A673 (cell line): ENCODE measurements around the gene CCDC196. TPM values are rescaled to one million over a fixed set of nuclear protein-coding genes. Genes with fewer than 3 reads are reported as not detected.

Source experiments
- BruUV-seq: library from RNA; stranded (reverse); fragments of 400-500 nt; replicated peaks from 2 replicates; lab custom pipeline; 2021; lab: Mats Ljungman, UMichigan
- CTCF ChIA-PET: fragments of 300-600 bp; sonication (Branson Sonifier 250); formaldehyde crosslinking; loops from one replicate; lab custom pipeline; 2022; ENCODE audit warnings: antibody characterized with exemption; lab: Charles Lee
- POLR2A ChIA-PET: fragments of 300-600 bp; sonication (Branson Sonifier 250); formaldehyde crosslinking; loops from one replicate; lab custom pipeline; 2022; ENCODE audit warnings: antibody characterized with exemption; ENCODE audit not compliant: low non-redundant PET; lab: Charles Lee
- DNase-seq: peaks from one replicate; pipeline ENCODE4 v3.0.0-alpha.2; 2015; ENCODE audit warnings: low spot score
- H3K27ac ChIP-seq: fragments of 200-600 bp; sonication (generic); 2 replicates; pipeline ENCODE4 v1.5.1; 2016; ENCODE audit warnings: mixed run types, low read depth, mild to moderate bottlenecking, mixed read lengths, antibody characterized with exemption, low read length; ENCODE audit not compliant: poor library complexity, severe bottlenecking
- H3K27me3 ChIP-seq: fragments of 200-600 bp; sonication (generic); replicated peaks from 2 replicates; pipeline ENCODE4 v1.6.1; 2017; ENCODE audit warnings: mixed run types, low read depth, mild to moderate bottlenecking, mixed read lengths, antibody characterized with exemption, low read length; ENCODE audit not compliant: insufficient read depth, poor library complexity
- H3K36me3 ChIP-seq: fragments of 200-600 bp; sonication (generic); 2 replicates; pipeline ENCODE4 v1.6.1; 2016; ENCODE audit warnings: mixed run types, mild to moderate bottlenecking, mixed read lengths, antibody characterized with exemption, low read length; ENCODE audit not compliant: insufficient read depth, poor library complexity, severe bottlenecking
- H3K4me1 ChIP-seq: fragments of 200-600 bp; sonication (generic); 2 replicates; pipeline ENCODE4 v1.6.1; 2017; ENCODE audit warnings: mixed run types, mild to moderate bottlenecking, mixed read lengths, antibody characterized with exemption, low read length; ENCODE audit not compliant: insufficient read depth, poor library complexity, severe bottlenecking
- H3K4me3 ChIP-seq: fragments of 200-600 bp; sonication (generic); 2 replicates; pipeline ENCODE4 v1.5.1; 2016; ENCODE audit warnings: low read depth, mixed run types, mild to moderate bottlenecking, mixed read lengths, low read length; ENCODE audit not compliant: poor library complexity, severe bottlenecking
- H3K9me3 ChIP-seq: fragments of 200-600 bp; sonication (generic); 2 replicates; pipeline ENCODE4 v1.6.1; 2016; ENCODE audit warnings: mixed run types, low read depth, mild to moderate bottlenecking, mixed read lengths, antibody characterized with exemption, low read length; ENCODE audit not compliant: poor library complexity, severe bottlenecking
- EZH2 ChIP-seq: fragments of 200-600 bp; sonication (generic); IDR thresholded peaks from 2 replicates; pipeline ENCODE4 v1.6.1; 2017; ENCODE audit warnings: borderline replicate concordance, low read depth, mild to moderate bottlenecking, mixed read lengths, antibody characterized with exemption, low read length; ENCODE audit not compliant: poor library complexity, severe bottlenecking
- intact Hi-C: fragments of 100-400 bp; cut with micrococcal nuclease; formaldehyde crosslinking; loops from one replicate; pipeline ENCODE4 v1.10.0; 2022; ENCODE audit not compliant: unreplicated experiment
- total RNA-seq: library from RNA; stranded (reverse); gene quantifications from 2 replicates; pipeline ENCODE4 v1.2.3, GENCODE V29; 2021
- TF ChIP-seq, protein P1 (sequence below): fragments of 300-800, 200-600 bp; sonication (generic); conservative IDR thresholded peaks from 2 replicates; pipeline ENCODE4 v1.5.1; 2017; ENCODE audit warnings: low read depth, mild to moderate bottlenecking, antibody characterized with exemption, low read length, moderate library complexity, mixed read lengths

Gene CCDC196
- total RNA-seq, 1 experiment from 2014 or later = not detected

DNA sequence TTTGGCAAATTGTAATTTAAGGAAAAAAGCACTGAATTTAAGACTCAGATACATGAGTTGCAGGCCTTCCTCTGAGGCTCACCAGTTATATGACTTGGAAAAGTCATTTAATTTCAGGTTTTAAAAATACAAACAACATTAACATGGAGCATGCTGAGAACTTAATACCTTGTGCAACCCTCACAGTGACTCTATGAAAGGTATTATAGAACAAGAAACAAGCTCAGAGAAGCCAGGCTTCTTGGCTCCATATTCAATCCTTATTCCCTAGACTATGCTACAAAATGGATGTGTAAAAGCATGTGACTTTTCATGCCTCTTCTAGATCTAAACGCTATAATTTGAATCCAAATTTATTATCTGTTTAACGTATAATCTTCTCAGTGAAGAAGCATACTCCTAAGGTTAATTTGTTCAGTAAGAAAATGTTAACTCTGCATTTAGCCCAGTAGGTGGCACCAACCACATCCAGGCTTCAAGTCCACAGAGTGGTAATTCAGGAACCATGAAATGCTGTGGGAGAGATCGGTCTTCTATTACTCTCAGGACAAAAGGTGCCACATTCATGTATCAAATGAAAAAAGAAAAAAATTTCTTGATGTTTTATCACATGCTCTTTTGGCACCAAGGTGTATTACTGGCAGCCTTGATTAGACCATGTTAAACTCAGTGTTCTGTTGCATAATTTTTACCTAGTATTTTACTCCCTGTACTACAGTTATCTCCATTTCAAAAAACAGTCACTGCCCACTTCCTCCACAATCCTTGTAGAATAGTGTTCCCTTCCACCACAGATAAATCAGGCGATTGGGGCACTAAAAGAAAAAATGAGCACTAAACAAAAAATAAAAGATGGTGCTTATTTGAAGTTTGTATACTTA lies 9.3 kb downstream of the CCDC196 start:
- Histone ChIP-seq H3K27me3 (no peaks in the 10 kb centered on the region), H3K27ac (no peak overlapping the region), H3K36me3 (no peaks in the 10 kb centered on the region), H3K4me3 (no peak overlapping the region), H3K4me1 (peaks cover 9% of the 10 kb centered on the region), H3K9me3 (no peaks in the 10 kb centered on the region)
- CTCF ChIA-PET = no interaction called here
- intact Hi-C loops = loop anchor here (1.0 to 5.0 kb wide), 2 partner anchors 167 to 623 kb away; no protein-coding TSS in a partner anchor
- no TSS peak for BruUV-seq
- peak; percentile 71 for DNase-seq
- POLR2A ChIA-PET = no interaction called here
- TF ChIP-seq, protein P1, sequence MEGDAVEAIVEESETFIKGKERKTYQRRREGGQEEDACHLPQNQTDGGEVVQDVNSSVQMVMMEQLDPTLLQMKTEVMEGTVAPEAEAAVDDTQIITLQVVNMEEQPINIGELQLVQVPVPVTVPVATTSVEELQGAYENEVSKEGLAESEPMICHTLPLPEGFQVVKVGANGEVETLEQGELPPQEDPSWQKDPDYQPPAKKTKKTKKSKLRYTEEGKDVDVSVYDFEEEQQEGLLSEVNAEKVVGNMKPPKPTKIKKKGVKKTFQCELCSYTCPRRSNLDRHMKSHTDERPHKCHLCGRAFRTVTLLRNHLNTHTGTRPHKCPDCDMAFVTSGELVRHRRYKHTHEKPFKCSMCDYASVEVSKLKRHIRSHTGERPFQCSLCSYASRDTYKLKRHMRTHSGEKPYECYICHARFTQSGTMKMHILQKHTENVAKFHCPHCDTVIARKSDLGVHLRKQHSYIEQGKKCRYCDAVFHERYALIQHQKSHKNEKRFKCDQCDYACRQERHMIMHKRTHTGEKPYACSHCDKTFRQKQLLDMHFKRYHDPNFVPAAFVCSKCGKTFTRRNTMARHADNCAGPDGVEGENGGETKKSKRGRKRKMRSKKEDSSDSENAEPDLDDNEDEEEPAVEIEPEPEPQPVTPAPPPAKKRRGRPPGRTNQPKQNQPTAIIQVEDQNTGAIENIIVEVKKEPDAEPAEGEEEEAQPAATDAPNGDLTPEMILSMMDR = peak; percentile 88
- no peak for TF ChIP-seq EZH2

DNA sequence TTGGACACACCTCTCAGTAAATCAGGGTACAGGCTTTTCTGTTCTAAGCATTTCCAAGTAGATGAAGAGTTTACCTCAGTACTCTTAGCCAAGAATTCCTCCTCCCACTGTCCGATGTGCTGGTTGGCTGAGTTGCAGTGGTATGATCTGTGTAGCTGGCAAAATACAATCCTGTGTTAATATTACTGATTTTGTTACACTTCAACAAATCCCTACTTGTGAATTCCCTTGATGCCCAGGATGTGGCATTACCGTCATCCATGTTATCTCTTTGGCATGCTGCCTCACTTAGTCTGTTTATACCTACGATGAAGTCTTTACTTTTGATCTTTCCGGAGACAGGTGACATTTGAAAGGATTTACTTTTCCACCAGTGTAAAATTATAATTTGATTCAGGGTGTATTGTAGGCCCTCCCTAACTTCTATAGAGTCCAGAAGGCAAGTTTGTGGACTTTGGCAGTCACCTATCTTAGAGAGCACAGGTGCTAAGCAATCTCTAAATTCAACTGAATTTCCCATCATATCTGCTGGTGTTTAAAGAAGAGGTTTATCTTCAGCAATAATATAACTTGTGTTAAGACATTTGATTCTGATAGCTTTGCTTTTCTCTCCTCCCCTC lies 10.1 kb downstream of the CCDC196 start:
- DNase-seq = no peak
- Histone ChIP-seq H3K27me3 (no peaks in the 10 kb centered on the region), H3K36me3 (no peaks in the 10 kb centered on the region), H3K9me3 (no peaks in the 10 kb centered on the region), H3K27ac (no peak overlapping the region), H3K4me3 (no peak overlapping the region), H3K4me1 (peaks cover 9% of the 10 kb centered on the region)
- POLR2A ChIA-PET = no interaction called here
- no TSS peak for BruUV-seq
- CTCF ChIA-PET = interaction anchor here (0.6 kb wide), 1 partner anchor 33 kb away, joined by 4 read pairs; no protein-coding TSS in a partner anchor
- TF ChIP-seq, protein P1 = no peak
- no peak for TF ChIP-seq EZH2
- intact Hi-C loops = loop anchor here (5.0 kb wide), 1 partner anchor 166 kb away; no protein-coding TSS in a partner anchor

DNA sequence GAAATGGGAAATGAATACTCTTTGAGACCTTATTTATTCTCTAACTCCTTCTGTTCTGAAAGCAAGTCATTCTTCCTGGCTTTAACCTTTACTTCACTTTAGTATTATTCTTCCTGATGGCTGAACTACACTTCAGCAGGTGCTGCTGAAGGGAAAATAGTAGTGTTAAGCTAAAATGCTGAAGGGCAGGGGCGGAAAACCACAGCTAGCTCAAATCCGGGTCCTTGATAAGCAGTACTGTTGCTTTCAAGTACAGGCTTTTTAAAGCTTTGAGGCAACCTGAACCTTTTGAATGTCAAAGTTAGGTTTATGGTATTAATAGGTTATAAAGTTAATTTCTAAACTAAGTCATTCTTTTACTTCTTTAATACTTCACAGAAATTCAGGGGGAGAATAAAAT lies 10.7 kb downstream of the CCDC196 start:
- no TSS peak for BruUV-seq

More for the DNA sequence above, 10.7 kb downstream of the CCDC196 start:
- ChIA-PET CTCF (no interaction called here), POLR2A (no interaction called here)
- Histone ChIP-seq H3K27me3 (no peaks in the 10 kb centered on the region), H3K4me3 (no peak overlapping the region), H3K9me3 (no peaks in the 10 kb centered on the region), H3K4me1 (peaks cover 9% of the 10 kb centered on the region), H3K27ac (no peak overlapping the region), H3K36me3 (no peaks in the 10 kb centered on the region)
- DNase-seq = no peak
- TF ChIP-seq EZH2 = no peak
- TF ChIP-seq, protein P1 = no peak
- intact Hi-C loops = loop anchor here (5.0 kb wide), 1 partner anchor 165 kb away; no protein-coding TSS in a partner anchor
